ENCODE results near the gene FUNDC1.

Gene FUNDC1

DNA sequence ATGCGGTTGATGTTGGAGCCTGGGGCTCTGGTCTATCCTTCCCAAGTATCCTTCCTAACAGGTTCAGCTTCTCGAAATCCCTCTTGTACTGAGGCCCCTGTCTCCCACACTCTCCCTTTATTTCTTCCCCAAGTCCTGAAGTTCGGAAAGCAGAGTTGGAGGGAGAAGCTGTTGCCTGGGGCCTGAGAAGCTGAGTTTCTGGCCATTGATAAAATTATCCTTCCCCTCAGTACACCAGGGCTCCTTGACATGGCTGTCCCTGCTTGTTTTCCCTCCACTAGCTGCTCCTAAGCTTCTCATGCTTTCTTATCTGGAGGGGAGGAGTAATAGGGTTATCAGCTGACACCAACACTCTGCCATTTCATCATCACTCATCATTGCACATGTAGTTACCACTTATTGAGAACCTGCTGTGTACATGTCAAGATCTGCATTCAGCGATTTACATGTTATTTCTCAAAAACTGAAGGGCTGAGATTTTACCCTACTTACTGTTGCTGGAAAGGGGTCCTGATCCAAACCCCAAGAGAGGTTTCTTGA is 58.0 kb downstream of the FUNDC1 start:
- DNase-seq (ENCODE audit: low read depth, low spot score): no peak

GRCh38 chrX:44483965-44484606 is 58.6 kb downstream of the FUNDC1 start:
- DNase-seq (ENCODE audit: low read depth, low spot score): no peak
- no peak overlapping the region for H3K4me3 ChIP-seq (ENCODE audit: low read length)

More for the DNA sequence above, 58.0 kb downstream of the FUNDC1 start:
- no peak overlapping the region for H3K4me3 ChIP-seq (ENCODE audit: low read length)

- no peak for DNase-seq (ENCODE audit: low read depth, low spot score)
- no peak overlapping the region for H3K4me3 ChIP-seq (ENCODE audit: low read length)
Observed at GRCh38 chrX:44482575-44482974, 60.1 kb downstream of the FUNDC1 start.

GRCh38 chrX:44480591-44480990 is 62.1 kb downstream of the FUNDC1 start:
- H3K4me3 ChIP-seq (ENCODE audit: low read length): no peak overlapping the region
- DNase-seq (ENCODE audit: low read depth, low spot score): no peak

DNA sequence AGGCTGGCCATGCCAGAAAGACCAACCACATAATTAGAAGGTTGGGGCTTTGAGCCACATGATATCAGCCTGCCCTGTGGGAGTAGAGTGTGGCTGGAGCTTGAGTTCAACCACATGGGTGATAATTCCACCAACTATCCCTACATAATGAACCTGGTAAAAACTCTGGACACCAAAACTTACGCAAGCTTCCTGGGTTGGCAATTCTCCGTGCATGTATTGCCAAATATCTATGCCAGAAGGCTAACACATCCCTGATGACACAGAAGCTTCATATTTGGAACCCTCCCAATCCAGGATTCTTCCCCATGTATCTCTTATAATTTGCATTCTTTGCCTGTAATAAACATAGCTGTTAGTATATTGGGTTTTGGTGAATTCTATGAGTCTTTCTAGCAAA is 68.2 kb downstream of the FUNDC1 start:
- H3K4me3 ChIP-seq (ENCODE audit: low read length): no peak overlapping the region
- DNase-seq (ENCODE audit: low read depth, low spot score): no peak
